AG04449 (cell line): ENCODE measurements around the gene C11orf21.

Experiments
- CTCF ChIA-PET: fragments of 350-600 bp; formaldehyde crosslinking; extraction: SDS; loops from one replicate; lab custom pipeline; 2021; ENCODE audit warnings: antibody characterized with exemption; lab: Yijun Ruan, JAX
- POLR2A ChIA-PET: fragments of 400-600, 350-600 bp; formaldehyde crosslinking; extraction: SDS; loops from one replicate; lab custom pipeline; 2020; ENCODE audit warnings: antibody characterized with exemption, inconsistent platforms; lab: Yijun Ruan, JAX
- DNase-seq: peaks from one replicate; pipeline ENCODE4 v3.0.0-alpha.2; 2010; ENCODE audit warnings: low read depth, low spot score
- H3K4me3 ChIP-seq: 2 replicates; pipeline ENCODE4 v1.5.1; 2011; ENCODE audit warnings: low read depth, mild to moderate bottlenecking, control low read depth, low read length
- TF ChIP-seq, protein P1 (sequence below): IDR thresholded peaks from one replicate; pipeline ENCODE4 v1.5.1; 2011; ENCODE audit warnings: mild to moderate bottlenecking, moderate library complexity, low read length, control low read depth, inconsistent platforms; ENCODE audit not compliant: insufficient read depth; ENCODE audit errors: missing control alignments

The C11orf21 gene

DNA sequence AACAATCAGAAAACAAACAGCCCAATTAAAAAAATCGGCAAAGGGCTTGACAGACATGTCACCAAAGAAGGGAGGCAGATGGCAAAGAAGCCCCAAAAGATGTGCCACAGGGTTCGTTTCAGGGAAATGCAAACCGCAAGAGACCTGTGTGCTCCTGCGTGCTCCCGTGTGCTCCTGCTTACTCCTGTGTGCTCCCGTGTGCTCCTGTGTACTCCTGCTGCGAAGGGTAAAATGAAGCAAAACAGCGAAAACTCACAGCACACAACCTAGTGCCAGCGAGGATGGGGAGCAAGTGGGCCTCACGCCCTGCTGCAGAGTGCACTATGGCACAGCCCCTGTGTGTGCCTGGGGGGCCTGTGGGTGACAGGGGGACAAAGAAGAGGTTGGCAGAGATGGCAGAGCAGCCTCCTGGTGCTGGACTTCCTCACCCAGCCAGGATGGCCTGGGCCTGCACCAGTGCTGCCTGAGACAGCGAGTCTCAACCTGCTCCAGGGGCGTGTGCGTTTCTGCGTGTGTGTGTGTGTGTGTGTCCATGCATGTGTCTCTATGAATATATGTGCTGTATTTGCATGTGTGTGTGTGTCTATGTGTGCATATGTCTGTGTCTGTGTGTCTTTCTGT lies 45.3 kb downstream of the C11orf21 start:
- ChIA-PET CTCF (no interaction called here), POLR2A (no interaction called here)
- DNase-seq, result no peak
- H3K4me3 ChIP-seq, result no peak overlapping the region
- TF ChIP-seq, protein P1, sequence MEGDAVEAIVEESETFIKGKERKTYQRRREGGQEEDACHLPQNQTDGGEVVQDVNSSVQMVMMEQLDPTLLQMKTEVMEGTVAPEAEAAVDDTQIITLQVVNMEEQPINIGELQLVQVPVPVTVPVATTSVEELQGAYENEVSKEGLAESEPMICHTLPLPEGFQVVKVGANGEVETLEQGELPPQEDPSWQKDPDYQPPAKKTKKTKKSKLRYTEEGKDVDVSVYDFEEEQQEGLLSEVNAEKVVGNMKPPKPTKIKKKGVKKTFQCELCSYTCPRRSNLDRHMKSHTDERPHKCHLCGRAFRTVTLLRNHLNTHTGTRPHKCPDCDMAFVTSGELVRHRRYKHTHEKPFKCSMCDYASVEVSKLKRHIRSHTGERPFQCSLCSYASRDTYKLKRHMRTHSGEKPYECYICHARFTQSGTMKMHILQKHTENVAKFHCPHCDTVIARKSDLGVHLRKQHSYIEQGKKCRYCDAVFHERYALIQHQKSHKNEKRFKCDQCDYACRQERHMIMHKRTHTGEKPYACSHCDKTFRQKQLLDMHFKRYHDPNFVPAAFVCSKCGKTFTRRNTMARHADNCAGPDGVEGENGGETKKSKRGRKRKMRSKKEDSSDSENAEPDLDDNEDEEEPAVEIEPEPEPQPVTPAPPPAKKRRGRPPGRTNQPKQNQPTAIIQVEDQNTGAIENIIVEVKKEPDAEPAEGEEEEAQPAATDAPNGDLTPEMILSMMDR, result no peak

DNA sequence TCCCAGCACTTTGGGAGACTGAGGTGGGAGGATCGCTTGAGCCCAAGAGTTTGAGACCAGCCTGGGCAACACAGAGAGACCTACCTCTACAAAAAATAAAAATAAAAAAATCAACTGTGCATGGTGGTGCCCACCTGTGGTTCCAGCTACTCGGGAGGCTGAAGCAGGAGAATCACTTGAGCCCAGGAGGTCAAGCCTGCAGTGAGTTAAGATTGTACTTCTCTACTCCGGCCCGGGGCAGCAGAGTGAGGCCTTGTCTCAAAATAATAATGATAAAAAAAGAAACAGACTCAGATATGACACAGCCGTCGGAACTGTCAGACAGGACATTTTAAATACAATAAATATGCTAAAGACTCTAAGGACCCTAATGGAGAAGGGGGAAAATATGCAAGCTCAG lies 49.7 kb downstream of the C11orf21 start:
- no peak overlapping the region for H3K4me3 ChIP-seq
- ChIA-PET CTCF (no interaction called here), POLR2A (no interaction called here)
- no peak for DNase-seq
- TF ChIP-seq, protein P1, result no peak

DNA sequence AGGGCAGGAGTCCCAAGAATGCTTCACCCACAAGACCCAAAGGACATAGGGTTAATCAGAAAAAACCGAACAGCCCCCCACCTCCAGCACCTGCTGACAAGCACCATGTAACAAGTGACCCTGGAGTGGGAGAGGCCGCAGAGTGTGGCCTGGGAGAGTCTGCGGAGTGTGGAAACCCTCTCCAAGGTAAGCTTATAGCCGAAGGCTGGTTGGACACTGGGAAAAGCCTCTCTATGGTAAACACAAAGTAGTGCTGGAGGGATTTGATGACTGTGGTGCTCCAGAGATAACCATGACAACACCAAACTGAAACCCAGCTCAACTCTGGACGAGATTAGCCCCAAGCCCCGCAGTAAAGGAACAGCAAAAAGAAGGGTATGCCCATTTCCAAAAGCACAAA lies 50.6 kb downstream of the C11orf21 start:
- no peak overlapping the region for H3K4me3 ChIP-seq
- ChIA-PET POLR2A (no interaction called here), CTCF (no interaction called here)
- TF ChIP-seq, protein P1, result no peak
- no peak for DNase-seq

DNA sequence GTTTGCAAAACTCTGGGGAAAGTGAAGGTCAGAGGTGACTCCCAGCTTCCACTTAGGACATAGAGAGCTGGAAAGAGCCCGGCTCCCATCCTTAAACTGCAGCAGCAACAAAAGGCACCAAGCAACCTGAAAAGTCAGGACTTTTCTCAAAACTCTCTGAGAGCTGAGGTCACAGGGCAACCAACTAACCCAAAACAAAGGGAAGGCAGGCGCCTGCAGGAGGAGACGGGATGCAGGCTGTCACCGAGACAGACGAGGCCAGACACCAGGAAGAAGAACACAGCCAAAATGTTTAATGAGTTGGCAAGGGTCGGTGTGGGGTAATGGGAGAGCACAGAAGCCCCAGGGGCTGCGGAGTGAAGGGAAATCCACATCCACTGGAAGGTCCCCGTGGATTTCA lies 51.2 kb downstream of the C11orf21 start:
- ChIA-PET POLR2A (no interaction called here), CTCF (no interaction called here)
- no peak for DNase-seq
- TF ChIP-seq, protein P1, result no peak
- H3K4me3 ChIP-seq, result no peak overlapping the region

DNA sequence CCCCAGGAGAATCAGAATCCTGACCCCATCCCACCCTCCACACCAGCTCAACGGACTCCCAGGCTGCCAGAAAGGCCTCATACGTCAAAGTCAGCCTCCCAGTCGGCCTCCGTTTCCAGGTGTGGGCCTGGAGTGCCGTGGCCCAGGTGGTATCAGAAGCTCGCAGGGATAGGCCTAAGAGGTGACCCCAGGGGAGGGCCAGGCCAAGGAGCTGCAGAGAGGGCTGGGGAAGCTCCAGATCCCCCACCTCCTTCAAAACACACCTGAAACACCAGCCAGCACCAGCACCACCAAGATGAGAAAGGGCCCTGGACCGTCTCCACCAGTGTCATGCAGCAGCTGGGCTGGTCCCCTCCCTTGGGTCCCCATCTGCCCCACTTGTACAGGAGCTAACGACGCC lies 51.7 kb downstream of the C11orf21 start:
- TF ChIP-seq, protein P1, result no peak
- CTCF ChIA-PET, result no interaction called here
- DNase-seq, result no peak
- H3K4me3 ChIP-seq, result no peak overlapping the region
- POLR2A ChIA-PET, result no interaction called here

DNA sequence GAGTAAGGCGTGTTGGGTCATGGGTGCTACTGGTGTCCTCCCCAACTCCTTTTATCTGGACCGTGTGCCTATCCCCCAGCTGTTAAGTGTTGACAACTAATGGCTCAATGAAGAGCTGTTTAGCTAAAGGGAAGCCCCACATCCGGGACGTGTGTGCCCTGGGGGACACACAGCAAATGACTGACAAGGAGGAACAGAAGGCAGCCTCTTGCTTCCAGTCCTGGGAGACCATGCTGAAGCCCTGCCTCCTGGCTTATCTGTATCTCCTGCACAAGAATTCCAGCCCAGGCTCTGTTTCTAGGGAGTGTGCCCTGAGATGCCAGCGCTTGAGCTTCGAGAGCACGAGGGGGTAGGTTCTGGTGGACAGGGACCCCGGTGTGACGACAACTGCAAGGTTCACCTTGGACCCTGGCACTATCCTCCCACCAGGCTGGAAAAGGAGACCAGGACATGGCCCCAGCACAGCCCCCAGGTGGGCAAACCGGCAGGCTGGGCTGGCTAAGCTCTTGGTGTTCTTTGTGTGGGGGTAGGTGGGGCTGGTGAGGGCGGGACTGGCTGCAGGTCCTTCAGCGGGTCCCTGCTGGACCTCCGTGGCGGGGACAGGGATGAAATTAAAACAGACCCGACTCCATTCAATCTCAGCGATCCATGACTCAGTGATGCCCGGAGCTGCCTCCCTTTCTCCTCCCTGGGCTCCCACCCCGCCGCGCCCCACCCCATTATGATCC lies 52.4 kb downstream of the C11orf21 start:
- ChIA-PET CTCF (no interaction called here), POLR2A (no interaction called here)
- TF ChIP-seq, protein P1, result no peak
- no peak for DNase-seq
- no peak overlapping the region for H3K4me3 ChIP-seq
